Measurements from ENCODE around the gene TOR1B.

DNA sequence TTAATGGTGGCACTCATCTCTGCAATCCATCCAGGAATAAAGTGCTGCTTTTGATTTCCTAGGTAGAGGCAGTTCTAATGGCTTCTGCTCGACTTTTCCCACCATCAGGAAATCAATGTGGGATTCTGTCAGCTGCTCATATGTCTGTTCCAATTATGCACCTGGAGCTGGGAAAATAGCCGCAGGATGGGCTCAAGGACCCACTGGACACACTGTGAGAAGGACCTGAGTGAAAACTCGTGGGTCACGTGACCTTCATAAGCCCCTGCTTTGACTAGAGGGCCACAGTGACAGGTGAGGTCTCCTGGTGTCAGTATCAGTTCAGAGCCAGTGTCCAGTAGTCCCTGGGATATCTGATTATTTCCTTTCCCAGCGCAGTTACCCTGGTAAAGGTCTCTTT lies 32.2 kb upstream of the TOR1B start:
- no peak for TF ChIP-seq CTCF (IDR thresholded peaks at IDR 0.05)
- TF ChIP-seq, protein P1, sequence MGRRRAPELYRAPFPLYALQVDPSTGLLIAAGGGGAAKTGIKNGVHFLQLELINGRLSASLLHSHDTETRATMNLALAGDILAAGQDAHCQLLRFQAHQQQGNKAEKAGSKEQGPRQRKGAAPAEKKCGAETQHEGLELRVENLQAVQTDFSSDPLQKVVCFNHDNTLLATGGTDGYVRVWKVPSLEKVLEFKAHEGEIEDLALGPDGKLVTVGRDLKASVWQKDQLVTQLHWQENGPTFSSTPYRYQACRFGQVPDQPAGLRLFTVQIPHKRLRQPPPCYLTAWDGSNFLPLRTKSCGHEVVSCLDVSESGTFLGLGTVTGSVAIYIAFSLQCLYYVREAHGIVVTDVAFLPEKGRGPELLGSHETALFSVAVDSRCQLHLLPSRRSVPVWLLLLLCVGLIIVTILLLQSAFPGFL (CRISPR knock-in tag; IDR thresholded peaks at IDR 0.05; ENCODE audit: borderline replicate concordance) = no peak
- no peak for TF ChIP-seq SMAD4 (CRISPR knock-in tag; IDR thresholded peaks at IDR 0.05)
- TF ChIP-seq TCF7 (CRISPR knock-in tag; IDR thresholded peaks at IDR 0.05; ENCODE audit: low read depth) = no peak
- TF ChIP-seq FOXK1 (CRISPR knock-in tag; IDR thresholded peaks at IDR 0.05) = no peak
- TF ChIP-seq ATF3 (CRISPR knock-in tag; conservative IDR thresholded peaks at IDR 0.05) = no peak
- TF ChIP-seq MAX (CRISPR knock-in tag; IDR thresholded peaks at IDR 0.05) = no peak
- TF ChIP-seq ELF4 (CRISPR knock-in tag; IDR thresholded peaks at IDR 0.05; ENCODE audit: low read depth) = no peak
- TF ChIP-seq, protein P2, sequence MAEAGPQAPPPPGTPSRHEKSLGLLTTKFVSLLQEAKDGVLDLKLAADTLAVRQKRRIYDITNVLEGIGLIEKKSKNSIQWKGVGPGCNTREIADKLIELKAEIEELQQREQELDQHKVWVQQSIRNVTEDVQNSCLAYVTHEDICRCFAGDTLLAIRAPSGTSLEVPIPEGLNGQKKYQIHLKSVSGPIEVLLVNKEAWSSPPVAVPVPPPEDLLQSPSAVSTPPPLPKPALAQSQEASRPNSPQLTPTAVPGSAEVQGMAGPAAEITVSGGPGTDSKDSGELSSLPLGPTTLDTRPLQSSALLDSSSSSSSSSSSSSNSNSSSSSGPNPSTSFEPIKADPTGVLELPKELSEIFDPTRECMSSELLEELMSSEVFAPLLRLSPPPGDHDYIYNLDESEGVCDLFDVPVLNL (CRISPR knock-in tag; IDR thresholded peaks at IDR 0.05; ENCODE audit: borderline replicate concordance, low read depth) = no peak
